GM21619 (cell line): ENCODE measurements around the gene RELT.
"Not testable (repeated sequence)": the region's sequence is repeated elsewhere in the genome, so short reads cannot be mapped to it uniquely, and the experiment has no call there.

Experiments used
- ATAC-seq: cut with Tn5 transposase; IDR thresholded peaks from one replicate; pipeline ENCODE4 v1.9.1; 2021; ENCODE audit not compliant: unreplicated experiment

RELT gene

DNA sequence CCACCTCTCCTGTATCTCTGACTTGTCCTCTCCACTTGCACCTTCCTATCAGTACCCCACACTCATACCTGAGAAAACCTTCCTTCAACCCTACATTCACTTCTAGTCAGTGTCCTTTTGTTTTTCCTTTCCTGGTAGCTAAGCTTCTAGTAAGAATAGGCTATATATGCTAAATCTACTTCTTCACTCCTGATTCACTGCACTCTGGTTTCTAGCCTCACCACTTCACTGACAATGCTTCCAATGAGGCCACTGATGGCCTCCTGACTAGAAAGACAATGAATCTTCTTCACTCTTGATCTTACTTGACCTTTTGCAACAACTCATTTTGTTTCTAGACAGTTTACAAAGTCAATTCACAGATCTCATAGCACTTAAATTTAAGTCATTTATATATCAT, 52.0 kb downstream of the RELT start:
- no peak for ATAC-seq

DNA sequence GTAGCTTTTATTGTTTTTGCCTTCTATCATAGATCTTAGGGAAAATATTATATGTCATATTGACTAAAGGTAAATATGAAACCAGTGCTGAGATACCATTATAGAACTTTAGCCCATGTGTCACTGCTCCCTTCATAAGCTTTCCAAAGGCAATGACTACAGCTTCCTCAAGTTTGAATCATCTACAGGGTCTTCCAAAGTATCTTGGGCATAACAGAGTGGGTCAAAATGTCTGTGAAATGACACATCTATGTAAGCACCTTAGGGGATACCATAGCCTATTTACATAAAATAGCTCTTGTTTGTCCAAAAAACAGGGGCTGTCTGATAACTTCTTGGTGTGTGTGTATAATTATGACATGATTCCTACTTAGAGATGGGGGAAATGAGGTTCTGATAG, 52.5 kb downstream of the RELT start:
- no peak for ATAC-seq

DNA sequence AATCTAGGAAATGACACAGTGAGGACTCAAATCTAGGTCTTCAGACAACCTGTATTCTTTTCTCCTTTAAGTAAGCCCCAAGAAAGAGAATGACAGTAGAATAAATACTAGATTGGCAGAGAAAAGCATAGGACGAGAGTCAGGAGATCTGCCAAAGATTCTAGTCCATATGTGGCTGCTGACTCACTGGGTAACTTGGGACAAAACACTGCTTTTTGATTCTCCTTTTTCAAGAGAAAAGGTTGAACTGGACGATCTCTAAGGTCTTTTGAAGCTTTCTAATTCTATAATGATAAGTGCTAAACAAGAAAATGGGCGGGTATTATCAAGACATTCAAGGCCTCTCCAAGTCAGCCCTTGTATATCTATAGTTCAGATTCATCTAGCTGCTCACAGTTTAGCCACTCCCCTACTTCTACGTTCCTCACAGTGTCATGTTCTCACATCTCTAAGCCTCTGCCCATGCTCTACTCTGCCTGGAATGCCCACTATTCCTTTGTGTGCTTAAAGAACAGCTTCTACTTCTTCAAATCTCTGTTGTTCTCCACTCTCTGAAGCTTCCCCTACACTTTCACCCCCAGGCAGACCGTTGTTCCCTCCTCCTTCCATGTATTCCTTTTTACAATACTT, 53.0 kb downstream of the RELT start:
- ATAC-seq: no peak

DNA sequence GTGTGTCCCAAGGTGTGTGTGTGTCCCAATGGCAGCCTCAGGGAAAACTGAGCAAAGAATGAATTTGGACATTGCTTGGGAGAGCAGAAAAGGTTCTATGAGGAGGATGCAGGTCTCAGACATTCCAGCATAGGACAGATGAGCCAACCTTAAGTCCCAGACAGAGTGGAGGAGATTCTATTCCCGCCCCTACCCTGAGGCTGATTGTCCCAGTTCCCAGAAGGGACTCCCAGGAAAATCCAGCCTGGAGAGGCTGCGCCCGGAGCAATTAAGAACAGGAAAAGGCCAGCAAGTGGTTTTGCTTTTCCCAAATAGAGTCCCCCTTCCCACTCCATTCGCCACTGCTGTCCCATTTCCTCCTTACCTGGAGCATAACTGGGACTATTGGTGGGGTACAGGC, 54.1 kb downstream of the RELT start:
- ATAC-seq: no peak

- ATAC-seq: no peak
These were observed 55.2 kb downstream of the RELT start for GRCh38 chr11:73431396-73431795.

DNA sequence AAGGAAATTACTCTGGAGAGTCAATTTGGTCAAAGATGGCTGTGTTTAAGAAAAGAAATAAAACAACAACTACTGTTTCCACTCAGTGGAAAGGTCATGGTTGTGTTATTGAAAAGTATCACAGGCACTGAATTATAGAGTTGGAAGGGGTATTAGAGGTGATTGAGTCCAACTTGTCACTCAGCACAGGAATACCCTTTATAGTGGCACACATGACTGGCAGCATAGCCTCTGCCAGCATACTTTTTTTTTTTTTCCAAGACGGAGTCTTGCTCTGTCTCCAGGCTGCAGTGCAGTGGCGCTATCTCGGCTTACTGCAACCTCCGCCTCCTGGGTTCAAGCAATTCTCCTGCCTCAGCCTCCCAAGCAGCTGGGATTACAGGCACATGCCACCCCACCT, 60.7 kb downstream of the RELT start:
- not testable (repeated sequence) for ATAC-seq

GRCh38 chr11:73439002-73439843, 63.0 kb downstream of the RELT start:
- ATAC-seq: no peak

DNA sequence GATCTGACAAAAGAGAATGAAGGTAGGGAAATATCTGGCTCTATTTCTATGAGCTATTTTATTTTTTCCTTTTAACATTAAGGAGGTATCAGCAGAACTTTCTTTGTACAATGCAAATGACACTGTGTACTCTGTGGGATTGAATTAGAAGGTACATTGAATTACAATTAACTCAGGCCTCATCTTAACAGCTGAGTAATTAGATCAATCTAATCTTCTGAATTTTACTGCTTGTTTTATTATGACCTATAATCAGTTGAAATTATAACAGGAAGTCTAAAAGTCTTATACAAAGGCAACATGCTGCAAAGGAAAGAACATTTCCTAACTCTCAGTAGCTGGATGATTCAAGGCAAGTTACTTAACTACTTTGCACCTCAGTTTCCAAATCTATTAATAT, 69.8 kb downstream of the RELT start:
- no peak for ATAC-seq

DNA sequence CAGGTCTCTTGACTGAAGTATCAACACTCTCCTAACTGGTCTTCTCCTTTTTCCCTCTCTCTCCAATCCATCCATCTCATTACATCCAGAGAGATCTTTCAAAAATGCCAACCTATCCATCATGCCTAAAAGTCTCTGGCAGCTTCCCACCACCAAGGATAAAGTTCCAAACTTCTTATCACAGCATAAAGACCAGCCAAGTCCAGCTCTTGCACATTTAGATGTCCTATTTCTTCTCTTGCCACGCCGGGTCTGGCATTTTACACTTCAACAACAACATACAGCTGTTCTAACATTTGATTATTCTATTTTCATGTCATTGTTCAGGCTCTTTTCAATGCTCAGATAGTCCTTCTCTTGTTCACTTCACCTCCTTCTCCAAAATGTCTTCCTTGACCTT, 70.6 kb downstream of the RELT start:
- no peak for ATAC-seq
